Epidermal melanocyte (primary cell): ENCODE data around the gene SLC4A4.

Experiments used
- DNase-seq: peaks from one replicate; pipeline ENCODE4 v3.0.0; 2011; ENCODE audit warnings: low spot score; ENCODE audit not compliant: insufficient read length

SLC4A4 gene

DNA sequence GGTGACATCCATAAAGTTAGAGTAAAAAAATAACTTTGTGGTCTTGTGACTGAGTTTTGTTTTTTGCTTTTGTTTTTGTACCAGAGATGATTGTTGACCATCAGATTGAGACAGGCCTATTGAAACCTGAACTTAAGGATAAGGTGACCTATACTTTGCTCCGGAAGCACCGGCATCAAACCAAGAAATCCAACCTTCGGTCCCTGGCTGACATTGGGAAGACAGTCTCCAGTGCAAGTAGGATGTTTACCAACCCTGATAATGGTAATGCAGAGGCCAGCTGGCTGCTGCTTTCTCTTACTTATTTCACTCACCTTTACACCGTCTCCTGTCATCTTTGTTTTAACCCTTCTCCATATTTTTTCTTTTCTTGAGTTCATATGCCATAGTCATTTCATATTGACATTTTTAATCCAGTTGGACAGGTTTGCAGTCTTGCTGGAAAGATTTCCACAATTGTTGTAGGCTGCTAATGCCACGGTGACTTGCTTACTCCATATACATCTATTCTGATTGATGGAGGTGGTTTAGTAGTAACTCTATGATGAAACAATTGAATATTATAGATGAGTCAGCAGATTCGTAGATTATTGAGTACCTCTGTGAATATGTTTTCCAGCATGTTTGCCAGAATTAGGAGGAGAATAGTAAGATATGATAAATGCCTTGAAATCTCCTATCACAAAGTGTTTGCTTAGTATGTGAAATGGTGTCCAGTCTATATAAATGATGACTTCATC lies 18.3 kb downstream of the SLC4A4 start:
- no peak for DNase-seq

DNA sequence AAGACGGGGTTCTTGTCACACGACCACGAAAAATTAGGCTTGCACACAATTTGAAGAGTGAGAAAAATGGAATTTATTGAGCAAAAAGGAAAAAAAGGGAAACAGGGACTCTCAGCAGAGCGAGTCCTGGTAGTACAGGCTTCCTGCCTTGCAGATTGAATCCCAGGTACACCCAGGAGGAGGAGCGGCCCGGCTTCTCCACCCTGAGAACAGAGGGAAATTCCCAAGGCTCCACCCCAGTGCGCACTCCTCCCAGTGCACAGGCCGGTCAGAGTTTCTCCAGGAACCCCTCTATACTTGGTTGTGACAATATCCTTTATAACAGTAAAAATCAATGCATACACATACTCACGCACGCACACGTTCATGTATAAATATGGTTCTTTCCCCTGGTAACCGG lies 22.0 kb downstream of the SLC4A4 start:
- DNase-seq, result no peak

DNA sequence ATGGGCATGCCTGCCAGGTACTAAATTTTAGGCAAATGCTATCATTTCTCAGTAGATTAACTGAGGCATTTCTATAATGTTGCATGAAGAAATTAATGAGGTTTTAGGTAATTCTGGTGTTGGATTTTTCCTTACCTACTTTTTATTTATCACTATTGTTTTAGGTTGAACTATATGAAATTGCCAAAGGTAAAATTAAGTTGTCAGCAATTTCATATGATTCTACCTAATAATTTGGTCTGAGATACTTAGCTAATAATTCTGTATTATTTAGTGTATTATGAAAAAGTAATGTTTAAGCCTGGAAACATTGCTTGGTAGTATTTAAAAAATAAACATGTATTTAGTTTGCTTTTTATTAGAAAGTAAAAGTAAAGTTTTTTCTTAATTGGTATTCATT lies 22.7 kb downstream of the SLC4A4 start:
- DNase-seq, result no peak

DNA sequence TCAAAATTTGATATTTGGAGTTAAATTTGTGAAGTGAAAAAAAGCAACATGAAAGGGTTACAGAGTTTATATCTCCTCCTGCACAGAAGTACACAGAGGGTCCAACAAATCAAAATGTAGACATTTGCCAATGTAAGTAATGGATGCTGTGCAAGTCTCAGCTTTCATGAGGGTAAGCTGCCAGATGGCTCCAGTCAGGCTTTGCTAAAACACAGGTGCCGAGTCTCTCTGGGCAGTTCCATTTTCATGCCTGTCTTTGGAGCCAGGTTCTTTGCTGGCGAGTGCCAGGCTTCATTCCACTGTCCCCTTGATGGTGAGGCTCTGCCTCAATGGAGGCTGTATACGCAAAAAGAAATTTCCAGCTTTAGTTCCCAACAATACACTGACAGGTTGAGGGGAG lies 27.9 kb downstream of the SLC4A4 start:
- DNase-seq, result no peak

DNA sequence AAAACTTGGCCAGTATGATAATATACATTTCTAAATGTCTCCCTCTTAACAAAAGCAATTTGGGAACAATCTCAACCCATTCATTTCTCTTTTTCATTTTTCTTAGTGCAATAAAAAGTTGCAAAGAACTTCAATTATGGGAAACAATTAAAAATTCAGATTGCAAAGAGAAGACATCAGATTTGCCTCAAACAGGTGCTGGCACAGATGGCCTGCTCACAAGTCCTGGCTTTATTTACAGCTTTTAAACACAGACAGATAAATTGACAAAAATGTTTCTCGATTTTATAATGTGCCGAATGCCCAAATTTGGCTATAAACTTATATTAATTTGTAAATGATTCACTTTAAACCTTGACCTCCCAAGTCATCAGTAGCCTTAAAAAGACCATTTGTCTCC lies 28.7 kb downstream of the SLC4A4 start:
- DNase-seq, result no peak

DNA sequence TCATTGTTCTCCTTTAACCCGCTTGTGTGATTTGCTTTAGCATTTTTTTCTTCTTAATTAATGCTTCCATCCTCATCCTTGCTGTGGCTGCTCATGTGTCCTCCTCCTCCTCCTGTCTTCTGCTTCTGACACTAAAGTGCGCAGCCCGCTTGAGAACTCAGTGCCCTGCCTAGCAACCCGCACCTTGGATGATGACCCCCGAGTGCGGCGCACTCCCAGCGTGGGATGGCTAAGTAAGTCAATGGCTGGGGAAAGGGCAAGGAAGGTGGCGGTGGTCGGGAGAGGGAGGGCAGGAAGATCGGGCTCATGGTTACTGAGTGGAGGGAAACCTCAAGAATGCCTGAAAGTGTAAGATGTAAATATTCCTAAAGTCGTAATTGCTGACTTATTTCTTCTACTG lies 30.1 kb downstream of the SLC4A4 start:
- no peak for DNase-seq

DNA sequence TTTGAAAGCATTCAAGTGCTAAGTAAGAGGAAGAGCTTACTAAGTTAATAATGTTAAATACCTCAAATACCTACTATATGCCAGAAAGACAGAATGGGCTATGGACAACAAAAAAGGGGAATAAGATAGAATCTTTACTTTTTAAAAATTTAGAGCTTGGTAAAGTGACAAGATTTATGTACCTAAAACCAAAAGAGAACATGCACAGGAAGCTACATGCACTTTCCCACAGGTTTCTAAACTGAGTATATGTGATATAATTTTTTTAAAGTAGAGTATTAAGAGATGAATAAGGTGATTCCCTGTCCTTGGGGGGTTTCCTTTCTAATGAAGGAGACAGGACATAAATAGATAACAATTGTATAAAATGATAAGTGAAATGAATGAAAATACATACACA lies 30.7 kb downstream of the SLC4A4 start:
- no peak for DNase-seq

DNA sequence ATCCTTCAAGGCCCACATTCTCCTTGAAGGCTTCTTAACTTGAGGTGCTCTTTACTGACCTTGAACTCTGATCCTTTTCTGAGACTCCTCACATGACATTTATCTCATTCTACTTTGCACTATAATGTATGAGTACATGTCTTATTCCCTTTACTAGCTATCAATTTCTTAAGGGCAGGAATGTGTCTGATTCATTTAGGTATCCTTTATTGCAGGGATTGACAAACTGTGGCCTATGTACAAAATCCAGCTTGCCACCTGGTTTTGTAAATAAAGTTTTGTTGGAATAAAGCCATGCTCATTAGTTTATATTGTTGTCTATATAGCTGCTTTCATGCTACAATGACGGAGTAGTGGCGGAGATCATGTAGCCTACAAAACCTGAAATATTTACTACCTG lies 36.7 kb downstream of the SLC4A4 start:
- no peak for DNase-seq

DNA sequence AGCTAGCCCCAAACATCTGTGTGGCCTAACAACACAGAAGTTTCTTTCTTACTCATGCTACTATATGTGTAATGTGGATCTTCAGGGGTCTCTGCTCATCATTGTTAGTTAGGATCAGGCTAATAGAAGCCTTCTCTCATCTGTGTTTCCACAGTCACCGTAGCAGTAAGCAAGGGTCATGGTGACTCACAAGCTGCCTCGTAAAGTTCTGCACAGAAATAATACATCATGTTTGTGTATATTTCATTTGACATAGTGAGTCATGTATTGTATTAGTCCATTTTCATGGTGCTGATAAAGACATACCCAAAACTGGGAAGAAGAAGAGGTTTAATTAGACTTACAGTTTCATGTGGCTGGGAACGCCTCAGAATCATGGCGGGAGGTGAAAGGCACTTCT lies 38.7 kb downstream of the SLC4A4 start:
- no peak for DNase-seq

DNA sequence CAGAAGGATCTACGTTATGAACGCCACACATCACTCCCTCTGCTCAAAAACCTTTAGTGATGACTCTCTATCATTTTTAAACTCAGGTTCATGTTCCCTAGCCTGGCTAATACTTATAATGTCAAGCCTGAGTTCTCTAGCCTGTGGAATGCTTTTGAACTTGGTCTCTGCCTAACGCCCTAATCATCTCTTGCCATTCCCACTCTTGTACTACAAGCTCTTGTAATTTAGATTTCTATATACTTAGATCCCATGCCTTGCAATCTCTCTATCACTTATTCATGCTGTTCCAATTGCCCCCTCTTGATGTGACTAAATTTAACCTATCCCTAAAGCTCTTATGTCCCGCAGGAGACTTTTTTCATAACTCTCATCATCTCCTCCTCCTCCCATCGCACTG lies 40.3 kb downstream of the SLC4A4 start:
- no peak for DNase-seq

DNA sequence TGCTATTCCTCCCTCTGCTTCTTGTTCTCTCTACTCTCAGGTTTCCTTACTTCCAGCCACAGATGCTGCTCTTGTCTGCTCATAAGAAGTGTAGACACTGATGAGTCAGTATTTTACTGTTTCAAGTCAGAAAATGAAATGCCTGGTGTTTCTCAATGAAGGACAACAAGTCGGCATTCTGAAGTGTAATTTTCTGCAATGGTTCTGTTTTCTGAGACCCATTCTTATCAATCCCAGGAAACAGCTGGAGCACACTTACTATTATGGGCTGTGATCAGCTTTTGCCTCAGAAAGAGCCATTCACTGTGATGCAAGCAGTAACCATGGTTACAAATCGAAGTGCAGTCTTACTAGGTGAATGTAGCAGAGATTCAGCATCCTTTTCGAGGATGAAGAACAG lies 42.0 kb downstream of the SLC4A4 start:
- DNase-seq, result no peak

DNA sequence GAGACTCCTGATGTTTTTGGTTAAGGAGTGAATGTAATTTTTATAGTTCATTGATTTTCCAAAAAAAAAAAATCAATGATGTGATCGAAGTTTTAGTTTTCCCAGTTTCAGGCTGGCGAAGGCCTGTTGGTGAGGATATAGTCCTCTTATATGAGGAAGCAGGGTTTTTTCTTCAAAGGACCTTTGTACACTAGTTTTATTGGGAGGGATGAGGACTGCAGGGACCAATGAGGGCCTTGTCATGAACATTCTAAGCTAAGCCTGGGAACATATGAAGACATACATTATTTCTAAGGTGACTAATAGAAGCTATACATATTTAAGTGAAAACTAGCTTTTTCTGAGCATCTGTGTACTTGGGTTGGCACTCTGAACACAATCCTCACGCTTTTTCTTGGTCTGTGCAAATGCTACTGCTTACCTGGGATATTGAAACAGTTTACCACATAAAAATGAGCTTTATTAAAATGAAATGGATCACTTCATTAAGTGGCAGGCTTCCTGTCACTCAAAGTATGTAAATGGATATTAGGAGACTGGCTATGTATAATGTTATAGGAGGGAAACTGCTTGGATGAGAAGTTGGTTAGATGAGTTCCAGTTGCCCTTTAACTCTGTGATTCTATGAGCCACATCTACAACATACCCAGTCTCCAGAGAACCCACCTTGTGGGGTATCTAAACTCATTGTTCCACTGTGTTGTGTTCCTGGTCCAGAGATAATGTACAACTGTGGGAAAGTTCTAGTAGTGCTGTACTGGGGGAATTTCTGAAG lies 43.5 kb downstream of the SLC4A4 start:
- no peak for DNase-seq

DNA sequence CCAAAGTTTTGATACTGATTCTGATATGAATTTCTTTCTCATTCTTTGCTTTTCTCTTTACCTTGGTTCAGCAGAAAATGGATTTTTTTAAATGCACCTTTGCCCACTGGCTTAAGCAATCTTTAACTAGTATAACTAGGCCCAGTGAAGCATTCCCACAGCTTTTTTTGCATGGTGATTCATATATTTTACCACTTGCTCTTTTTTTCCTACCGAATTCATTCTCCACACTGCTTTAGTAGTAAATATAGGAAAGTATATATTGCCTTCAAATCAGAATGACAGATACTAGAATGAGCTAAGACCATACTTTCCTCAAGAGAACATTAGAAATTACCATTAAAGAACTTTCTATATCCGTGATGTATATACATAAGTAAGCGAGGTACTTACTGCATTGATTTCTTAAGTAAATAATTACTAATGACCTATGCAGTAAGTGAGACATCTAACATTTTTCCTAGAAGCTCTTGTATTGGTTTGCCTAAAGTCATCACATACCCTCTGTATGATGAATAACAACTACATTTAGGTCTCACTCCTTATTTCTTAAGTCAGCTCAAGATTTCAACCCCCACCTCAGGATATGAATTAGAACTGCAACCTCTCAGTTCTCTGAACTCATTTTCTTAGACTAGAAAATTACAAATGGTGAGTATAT lies 44.2 kb downstream of the SLC4A4 start:
- no peak for DNase-seq

DNA sequence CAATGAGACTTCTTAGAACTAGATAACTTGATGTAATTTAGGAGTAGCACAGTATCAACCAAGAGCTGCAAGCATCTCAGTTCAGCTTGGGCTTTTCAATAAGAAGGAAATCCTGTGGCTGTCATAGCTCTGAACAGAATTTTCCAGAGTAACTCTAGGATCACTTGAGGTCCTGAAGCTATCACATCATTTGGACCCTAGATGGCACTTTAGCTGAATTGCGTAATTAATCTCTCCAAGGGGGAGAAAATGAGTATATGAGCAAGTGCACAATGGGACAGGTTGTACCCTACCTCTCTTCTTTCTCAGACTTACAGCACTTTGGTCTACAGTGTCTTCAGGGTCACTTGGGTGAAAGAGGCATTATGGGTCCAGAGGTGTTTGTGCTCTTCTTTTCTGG lies 45.2 kb downstream of the SLC4A4 start:
- no peak for DNase-seq

DNA sequence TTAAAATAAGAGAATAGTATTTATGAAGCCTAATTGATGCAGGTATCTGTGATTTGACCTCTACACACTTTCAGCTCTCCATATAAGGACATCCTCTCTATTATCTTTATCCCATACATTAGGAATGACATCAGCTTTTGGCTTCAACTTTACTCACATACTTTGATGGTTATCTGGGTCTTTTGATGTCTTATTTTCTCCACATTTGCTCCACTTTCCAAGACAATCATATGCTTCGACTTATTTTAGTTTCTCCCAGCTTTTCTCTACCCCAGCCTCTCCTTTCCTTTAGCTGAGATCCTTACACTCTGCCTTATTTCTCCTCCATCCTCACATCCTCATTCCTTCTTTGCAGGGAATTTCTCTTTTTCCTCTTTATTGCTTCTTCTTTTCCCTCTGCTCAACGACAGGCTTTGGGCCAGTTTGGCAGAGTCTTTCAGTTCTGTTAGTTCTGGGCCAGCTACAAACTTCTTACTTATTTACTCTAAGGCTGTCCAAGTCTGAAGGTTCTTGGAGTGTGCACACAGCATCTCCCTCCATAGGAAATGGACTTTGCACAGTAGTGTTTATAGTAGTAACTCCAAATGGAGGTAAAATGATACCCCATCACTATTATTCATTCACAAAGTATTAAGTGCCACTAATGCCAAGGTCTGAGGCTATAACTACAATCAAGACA lies 50.5 kb downstream of the SLC4A4 start:
- no peak for DNase-seq

DNA sequence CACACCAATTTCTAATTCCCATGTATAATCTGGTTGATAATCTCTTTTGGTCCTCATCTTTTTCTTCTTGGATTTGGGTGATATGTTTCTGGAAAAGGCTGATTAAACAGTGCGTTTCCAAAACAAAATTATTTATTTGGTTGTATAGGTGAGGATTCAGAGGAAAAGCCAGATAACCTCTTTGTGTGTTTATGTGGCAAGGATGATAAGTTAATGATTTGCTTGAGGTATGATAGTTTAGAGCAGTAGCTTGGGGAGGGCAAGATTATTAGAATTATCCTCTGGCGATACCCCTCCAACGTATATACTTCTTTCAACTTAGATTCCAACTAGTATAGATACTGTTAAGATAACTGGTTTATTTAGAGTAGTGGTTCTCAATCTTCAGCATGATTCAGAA lies 53.3 kb downstream of the SLC4A4 start:
- no peak for DNase-seq

DNA sequence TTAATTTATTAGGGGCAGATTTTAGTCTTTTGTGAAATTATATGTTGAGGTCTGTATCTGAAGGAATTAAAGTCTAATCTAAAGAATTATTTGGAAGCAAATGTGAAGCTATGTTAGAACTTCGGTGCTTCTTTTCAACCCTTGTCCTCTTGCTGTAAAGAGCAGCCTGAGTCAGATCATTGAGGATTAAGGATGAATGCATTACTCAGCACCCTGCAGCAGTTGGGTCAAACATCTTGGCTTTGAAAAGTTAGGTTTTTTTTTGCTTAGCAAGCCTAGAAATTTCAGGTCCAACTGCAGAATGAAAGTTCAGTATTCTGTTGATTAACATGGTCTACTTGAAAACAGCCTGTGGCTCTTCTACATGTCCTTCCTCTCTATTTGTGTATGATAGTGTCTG lies 57.6 kb downstream of the SLC4A4 start:
- no peak for DNase-seq

DNA sequence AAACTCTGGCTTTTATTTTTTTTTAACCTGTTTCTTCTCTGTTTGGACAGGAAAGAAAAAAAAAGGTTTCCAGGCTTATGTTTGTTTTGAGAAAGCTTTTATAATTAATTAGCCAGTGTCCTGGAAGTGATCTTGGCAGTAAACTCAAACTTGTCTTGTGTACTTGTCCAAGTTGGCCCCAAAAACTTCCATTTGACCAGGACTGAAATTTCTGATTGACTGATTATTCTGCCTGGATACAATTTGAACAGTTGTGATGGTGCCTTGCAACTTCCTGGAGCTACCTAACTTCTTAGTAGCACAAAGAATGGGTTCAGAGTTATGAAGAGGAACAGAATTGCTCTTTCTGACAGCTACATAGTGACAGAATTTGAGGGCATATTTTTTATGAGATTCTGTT lies 62.0 kb downstream of the SLC4A4 start:
- no peak for DNase-seq

DNA sequence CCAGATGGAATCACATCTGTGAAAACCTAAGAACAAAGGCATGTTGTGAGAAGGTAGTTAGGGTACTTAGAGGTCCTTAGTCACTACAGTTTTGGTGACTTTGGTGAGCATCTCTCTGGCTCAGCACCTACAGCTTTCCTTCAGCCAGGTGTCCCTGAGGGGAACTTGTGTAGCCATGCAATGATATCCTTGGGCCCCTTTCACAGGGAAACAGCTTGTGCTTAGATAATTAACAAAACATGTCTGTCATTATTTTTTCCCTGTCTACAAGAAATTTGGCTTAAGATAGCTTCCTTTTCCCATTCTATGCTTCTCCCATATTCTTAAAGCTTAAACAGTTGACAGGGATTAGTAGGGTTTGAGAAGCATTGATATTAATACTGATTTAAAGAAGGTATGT lies 63.8 kb downstream of the SLC4A4 start:
- no peak for DNase-seq

DNA sequence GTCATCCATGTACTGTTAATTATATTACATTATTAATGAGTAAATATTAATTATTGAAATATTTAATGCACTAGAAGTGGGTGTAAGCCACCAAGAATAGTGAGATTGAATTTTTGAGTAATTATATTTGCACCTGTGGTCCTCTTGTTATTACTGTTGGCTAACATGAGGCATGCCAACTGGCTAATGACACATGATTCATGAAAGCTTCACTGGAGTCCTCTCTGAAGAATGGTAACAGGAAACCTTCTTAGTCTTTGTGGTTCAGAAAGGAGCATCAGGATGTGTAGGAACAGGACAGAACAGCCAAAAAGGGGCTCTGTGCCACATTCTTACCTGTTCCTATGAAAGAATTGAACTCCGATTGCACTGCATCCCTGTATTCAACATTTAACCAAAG lies 65.2 kb downstream of the SLC4A4 start:
- DNase-seq, result no peak

DNA sequence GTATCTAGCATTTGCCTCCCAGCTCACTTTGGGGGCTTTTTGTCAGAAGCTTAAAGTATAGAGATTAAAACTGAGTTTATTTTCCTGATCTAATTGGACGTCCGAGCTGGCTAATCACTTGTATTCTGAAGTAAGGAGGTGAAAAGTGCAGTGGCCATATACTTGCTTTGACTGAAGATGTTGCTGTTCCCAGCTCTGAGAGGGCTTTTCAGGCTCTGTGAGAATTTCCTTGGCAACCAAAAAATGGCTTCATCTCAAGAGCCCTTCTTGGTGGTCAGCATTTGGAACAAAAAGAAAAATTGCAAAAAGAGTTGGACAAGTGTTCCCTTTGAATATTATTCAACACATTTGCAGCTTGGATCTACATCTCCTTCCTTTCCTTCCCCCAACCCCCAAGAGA lies 67.0 kb downstream of the SLC4A4 start:
- DNase-seq, result no peak

DNA sequence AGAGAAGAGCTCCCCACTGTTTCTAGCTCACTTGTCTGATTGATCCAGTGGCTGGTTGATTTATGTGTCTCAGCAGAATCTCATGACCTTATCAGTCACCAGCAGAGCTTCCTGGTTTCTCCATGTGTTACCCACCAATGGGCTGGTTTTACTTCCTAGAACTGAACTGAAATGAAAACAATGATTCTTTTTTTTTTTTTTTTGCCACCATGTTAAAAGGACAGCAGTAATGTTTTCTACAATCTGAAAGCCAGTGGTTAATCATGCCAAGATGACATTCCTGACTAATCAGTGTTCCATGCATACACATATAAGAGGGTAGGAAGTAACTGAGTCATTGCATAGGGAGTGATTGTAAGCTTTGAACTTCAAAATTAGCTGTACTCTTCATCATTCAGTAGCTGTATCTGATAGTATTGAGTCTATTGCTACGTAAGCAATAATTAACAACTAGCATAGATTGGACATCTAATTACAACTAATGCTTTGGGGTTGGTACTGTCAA lies 67.7 kb downstream of the SLC4A4 start:
- DNase-seq, result no peak
